ENCODE data around the gene TTLL9.

The TTLL9 gene

DNA sequence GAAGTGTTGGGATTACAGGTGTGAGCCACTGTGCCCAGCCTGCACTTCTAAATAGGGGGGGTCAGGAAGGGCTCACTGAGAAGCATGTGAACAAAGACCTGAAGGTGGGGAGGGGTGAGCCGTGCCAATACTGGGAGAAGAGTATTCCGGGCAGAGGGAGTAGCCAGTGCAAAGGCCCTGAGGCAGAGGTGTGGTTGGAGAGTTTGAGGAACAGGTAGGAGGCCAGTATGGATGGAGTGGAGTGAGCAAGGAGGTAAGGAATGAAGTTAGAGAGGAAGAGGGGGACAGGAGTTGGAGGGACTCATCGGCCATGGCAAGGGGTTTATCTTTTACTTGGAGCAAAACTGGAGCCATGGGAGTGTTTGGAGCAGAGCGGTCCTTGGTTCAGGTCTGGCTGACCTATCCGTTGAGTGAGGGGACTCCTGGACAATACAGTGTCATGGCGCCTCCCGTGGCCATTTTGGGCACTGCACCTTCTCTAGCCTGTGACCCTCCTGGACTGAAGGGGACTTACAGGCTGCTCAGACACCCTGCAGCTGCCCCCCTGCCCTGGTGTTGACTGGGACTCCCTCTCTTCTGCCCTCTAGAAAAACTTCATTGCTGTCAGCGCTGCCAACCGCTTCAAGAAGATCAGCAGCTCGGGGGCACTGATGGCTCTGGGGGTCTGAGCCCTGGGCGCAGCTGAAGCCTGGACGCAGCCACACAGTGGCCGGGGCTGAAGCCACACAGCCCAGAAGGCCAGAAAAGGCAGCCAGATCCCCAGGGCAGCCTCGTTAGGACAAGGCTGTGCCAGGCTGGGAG is 37.1 kb upstream of the TTLL9 start:
- Mint-ChIP-seq H3K4me3 (no peak overlapping the region), H3K4me1 (peaks cover 20% of the 10 kb centered on the region), H3K36me3 (no peaks in the 10 kb centered on the region), H3K27ac (no peak overlapping the region), H3K9me3 (no peaks in the 10 kb centered on the region), H3K27me3 (peaks cover 9% of the 10 kb centered on the region)
- ATAC-seq, result no peak

DNA sequence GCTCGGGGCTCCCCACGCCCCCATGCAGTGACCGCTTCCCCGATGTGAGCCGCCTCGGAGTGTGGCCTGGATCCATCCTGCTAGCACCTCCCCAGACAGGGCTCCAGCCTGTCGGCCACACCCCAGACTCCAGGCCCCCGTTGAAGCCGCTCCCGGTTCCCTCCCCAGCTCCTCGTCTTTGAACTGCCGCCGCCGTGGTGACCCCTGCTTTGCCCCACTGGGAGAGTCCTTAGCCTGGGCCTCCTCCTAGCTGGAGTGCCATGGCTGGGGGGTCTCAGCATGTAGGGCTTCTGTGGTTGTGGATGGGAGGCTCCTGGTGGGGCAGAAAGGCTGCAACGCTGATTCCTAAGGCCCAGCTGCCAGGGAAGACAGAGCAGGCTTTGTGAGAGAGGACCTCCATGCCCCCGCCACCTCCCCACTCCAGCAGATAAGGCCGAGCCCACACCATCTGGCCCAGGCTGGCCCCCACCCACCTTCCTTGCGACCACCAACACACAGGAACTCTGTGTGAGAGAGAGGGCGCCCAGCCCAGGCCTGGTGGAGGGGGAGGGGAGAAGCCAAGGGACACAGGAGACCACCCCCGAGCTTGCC is 36.4 kb upstream of the TTLL9 start:
- no peak for ATAC-seq
- H3K27ac Mint-ChIP-seq, result no peak overlapping the region

DNA sequence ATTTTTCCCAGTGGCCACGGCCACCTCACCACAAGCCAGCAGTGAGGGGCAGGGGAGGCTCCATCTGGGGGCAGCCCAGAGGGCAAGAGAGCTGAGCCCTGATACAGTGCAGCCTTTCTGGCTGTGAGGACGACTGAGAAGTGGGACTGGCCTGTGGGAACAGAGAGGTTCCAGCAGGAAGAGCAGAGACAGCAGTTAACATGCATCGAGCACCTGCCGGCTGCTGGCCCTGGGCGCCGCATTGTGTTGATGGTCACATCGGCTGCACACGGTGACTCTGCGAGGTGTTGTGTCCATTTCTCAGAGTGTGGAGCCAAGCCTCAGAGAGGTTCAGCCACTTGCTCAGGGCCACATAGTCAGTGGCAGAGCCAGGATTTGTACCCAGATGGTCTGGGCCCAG is 34.9 kb upstream of the TTLL9 start:
- no peak overlapping the region for H3K27ac Mint-ChIP-seq
- H3K36me3 Mint-ChIP-seq, result no peaks in the 10 kb centered on the region
- H3K4me1 Mint-ChIP-seq, result peaks cover 13% of the 10 kb centered on the region
- ATAC-seq, result peak; percentile 4
- no peak overlapping the region for H3K4me3 Mint-ChIP-seq
- no peaks in the 10 kb centered on the region for H3K9me3 Mint-ChIP-seq
- peaks cover 9% of the 10 kb centered on the region for H3K27me3 Mint-ChIP-seq

More for the DNA sequence above, 36.4 kb upstream of the TTLL9 start:
- H3K9me3 Mint-ChIP-seq, result no peaks in the 10 kb centered on the region
- H3K27me3 Mint-ChIP-seq, result peaks cover 9% of the 10 kb centered on the region
- peaks cover 20% of the 10 kb centered on the region for H3K4me1 Mint-ChIP-seq
- no peak overlapping the region for H3K4me3 Mint-ChIP-seq
- H3K36me3 Mint-ChIP-seq, result no peaks in the 10 kb centered on the region

- H3K9me3 Mint-ChIP-seq, result no peaks in the 10 kb centered on the region
- H3K27me3 Mint-ChIP-seq, result peaks cover 9% of the 10 kb centered on the region
- H3K4me3 Mint-ChIP-seq, result no peak overlapping the region
- peaks cover 13% of the 10 kb centered on the region for H3K4me1 Mint-ChIP-seq
- H3K27ac Mint-ChIP-seq, result no peak overlapping the region
- peak; percentile 78 for ATAC-seq
- H3K36me3 Mint-ChIP-seq, result no peaks in the 10 kb centered on the region
These were observed 34.2 kb upstream of the TTLL9 start for GRCh38 chr20:31835977-31836852.

GRCh38 chr20:31836853-31837608 is 33.4 kb upstream of the TTLL9 start:
- H3K9me3 Mint-ChIP-seq, result no peaks in the 10 kb centered on the region
- peaks cover 9% of the 10 kb centered on the region for H3K27me3 Mint-ChIP-seq
- ATAC-seq, result no peak
- H3K36me3 Mint-ChIP-seq, result no peaks in the 10 kb centered on the region
- H3K27ac Mint-ChIP-seq, result no peak overlapping the region
- H3K4me1 Mint-ChIP-seq, result peaks cover 13% of the 10 kb centered on the region
- H3K4me3 Mint-ChIP-seq, result no peak overlapping the region

DNA sequence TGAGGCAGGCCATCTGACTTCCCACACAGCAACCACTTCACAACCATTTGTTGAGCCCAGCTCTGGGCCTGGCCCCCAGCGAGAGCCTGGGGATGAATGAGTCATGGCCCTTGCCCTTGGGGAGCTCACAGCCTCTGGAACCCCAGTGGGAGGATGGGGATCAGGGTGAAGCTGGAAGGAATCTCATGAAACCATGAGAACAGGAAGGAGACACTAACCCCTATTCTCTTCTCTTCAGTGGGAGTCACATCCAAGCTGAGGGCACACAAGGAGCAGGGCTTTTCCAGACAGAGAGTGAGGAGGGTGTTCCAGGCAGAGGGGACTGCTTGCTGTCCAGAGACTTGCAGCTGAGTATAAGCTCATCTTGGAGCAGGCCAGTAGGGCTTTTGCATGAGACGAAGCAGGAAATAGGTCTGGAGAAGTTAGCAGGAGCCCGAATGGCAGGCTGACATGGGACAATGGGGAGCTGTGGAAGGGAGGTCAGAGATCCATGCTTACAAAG is 32.5 kb upstream of the TTLL9 start:
- Mint-ChIP-seq H3K36me3 (no peaks in the 10 kb centered on the region), H3K4me1 (peaks cover 19% of the 10 kb centered on the region), H3K27ac (no peak overlapping the region), H3K4me3 (no peak overlapping the region), H3K9me3 (no peaks in the 10 kb centered on the region), H3K27me3 (peaks cover 6% of the 10 kb centered on the region)
- ATAC-seq, result no peak

DNA sequence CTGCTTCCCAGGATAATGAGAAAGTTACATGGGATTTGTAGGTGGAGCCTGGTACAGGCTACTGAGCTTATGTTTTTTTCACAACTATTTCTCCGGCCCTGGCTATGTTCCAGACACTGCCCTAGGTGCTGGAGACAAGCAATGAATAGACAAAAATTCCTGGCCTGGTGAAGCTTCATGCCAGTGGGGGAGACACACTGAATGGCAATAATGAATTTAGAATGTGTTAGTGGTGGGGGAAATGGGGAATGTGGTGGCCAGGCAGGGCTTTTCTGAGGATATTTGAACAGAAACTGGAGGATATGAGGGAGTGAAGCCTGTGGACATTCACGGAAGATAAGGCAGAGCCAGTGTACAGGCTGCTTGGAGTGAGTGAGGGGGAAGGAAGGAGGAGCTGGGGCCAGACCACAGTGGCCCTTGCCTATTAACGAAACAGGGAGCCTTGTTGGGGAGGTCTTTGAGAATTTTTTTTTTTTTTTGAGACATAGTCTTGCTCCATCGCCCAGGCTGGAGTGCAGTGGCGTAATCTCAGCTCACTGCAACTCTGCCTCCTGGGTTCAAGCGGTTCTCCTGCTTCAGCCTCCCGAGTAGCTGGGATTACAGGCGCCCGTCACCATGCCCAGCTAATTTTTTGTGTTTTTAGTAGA is 31.7 kb upstream of the TTLL9 start:
- no peak overlapping the region for H3K27ac Mint-ChIP-seq
- H3K4me1 Mint-ChIP-seq, result peaks cover 20% of the 10 kb centered on the region
- H3K4me3 Mint-ChIP-seq, result no peak overlapping the region
- no peaks in the 10 kb centered on the region for H3K36me3 Mint-ChIP-seq
- H3K27me3 Mint-ChIP-seq, result no peaks in the 10 kb centered on the region
- no peak for ATAC-seq
- no peaks in the 10 kb centered on the region for H3K9me3 Mint-ChIP-seq

DNA sequence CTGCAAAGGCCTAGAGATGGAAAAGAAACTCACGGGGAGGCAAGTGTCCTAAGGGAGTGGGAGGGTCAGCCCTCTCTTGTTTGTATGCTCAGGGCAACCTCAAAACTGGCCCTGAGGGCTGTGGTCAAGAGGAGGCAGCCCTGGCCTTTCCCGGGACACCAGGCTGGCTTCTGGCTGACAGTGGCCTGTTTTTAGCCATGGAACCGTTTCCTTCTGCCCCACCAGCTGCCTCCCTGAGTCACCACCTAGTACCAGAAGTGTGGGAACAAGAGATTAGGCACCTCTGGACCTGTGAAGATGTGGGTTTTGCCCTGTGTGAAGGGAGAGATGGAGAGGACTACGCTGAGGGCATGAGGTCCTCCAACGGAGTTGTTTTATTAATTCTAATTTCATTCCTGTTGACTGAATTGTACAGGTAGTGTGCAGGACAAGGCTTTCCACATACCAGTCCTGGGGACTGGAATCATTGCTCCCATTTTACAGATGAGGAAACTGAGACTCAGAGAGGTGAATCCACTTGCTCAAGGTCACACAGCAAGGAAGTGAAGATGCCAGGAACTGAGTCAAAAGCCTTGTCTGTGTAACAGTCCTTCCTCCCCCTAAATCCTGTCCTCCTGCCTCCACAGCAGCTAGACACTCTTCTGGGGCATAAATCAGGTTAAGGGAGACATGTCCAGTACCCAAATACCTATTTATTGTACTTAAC is 30.5 kb upstream of the TTLL9 start:
- Mint-ChIP-seq H3K27me3 (no peaks in the 10 kb centered on the region), H3K4me3 (no peak overlapping the region), H3K27ac (no peak overlapping the region), H3K36me3 (no peaks in the 10 kb centered on the region), H3K4me1 (peaks cover 20% of the 10 kb centered on the region), H3K9me3 (no peaks in the 10 kb centered on the region)
- ATAC-seq, result no peak

GRCh38 chr20:31840906-31841816 is 29.3 kb upstream of the TTLL9 start:
- ATAC-seq, result no peak
- H3K4me1 Mint-ChIP-seq, result peaks cover 11% of the 10 kb centered on the region

GRCh38 chr20:31841928-31842327 is 28.5 kb upstream of the TTLL9 start:
- no peaks in the 10 kb centered on the region for H3K27me3 Mint-ChIP-seq
- ATAC-seq, result no peak
- H3K27ac Mint-ChIP-seq, result no peak overlapping the region
- H3K4me3 Mint-ChIP-seq, result no peak overlapping the region
- H3K4me1 Mint-ChIP-seq, result peaks cover 7% of the 10 kb centered on the region
- no peaks in the 10 kb centered on the region for H3K9me3 Mint-ChIP-seq
- no peaks in the 10 kb centered on the region for H3K36me3 Mint-ChIP-seq

More at GRCh38 chr20:31840906-31841816, 29.3 kb upstream of the TTLL9 start:
- no peaks in the 10 kb centered on the region for H3K27me3 Mint-ChIP-seq
- no peaks in the 10 kb centered on the region for H3K9me3 Mint-ChIP-seq
- no peak overlapping the region for H3K27ac Mint-ChIP-seq
- no peak overlapping the region for H3K4me3 Mint-ChIP-seq
- no peaks in the 10 kb centered on the region for H3K36me3 Mint-ChIP-seq

DNA sequence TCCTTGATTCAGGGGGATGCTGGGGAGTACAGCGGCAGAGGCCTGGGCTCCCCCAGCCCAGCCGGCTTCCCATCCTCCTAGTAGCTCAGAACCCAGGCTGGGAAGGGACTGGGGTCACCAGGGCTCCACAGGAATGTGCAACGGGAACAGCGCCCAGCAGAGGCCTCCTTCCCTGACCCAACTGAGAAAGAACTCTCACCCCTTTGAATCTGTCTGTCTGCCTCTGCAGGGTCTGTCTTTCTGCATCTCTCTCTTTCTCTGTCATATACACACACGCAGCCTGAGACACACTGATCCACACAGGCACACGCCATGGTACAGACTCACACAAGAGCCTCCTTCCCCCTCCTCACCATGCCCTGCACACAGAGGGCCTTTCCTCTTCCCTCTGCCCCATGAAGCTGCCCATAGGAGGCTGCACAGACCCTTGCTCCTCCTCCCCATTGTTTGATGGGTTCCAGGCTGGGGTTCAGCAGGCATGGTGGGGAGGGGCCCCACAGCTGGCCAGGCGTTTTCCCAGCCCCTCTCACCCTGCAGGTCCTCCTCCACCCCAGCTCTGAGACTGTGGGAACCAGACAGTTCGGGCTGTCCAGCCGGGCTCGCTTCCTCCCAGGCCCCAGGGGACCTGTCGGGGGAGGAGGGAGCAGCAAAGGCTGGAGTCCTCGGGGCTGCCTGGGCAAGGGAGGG is 27.8 kb upstream of the TTLL9 start:
- no peak for ATAC-seq
- Mint-ChIP-seq H3K9me3 (no peaks in the 10 kb centered on the region), H3K4me1 (peaks cover 7% of the 10 kb centered on the region), H3K27ac (no peak overlapping the region), H3K36me3 (no peaks in the 10 kb centered on the region), H3K4me3 (no peak overlapping the region), H3K27me3 (no peaks in the 10 kb centered on the region)

DNA sequence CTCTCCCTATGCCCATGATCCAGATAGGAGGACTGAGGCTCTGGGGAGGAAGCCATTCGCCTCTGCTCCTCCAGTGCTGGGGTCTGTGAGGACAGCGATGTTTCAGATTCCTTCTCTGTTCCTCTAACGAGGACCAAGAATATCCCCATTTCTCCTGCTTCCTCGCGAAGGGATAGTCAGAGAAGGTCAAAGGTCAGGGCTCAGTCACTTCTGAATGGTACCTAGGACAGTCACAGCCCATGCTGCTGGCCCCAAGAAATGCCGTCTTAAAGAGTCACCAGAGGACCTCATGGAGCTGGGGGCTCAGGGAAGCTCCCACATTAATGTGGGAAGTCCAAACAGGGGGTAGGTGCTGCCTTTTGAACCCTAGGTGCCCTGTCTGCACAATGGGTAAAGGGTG is 27.1 kb upstream of the TTLL9 start:
- H3K9me3 Mint-ChIP-seq, result no peaks in the 10 kb centered on the region
- H3K36me3 Mint-ChIP-seq, result no peaks in the 10 kb centered on the region
- H3K4me3 Mint-ChIP-seq, result no peak overlapping the region
- peaks cover under 1% of the 10 kb centered on the region for H3K27me3 Mint-ChIP-seq
- peaks cover 7% of the 10 kb centered on the region for H3K4me1 Mint-ChIP-seq
- no peak for ATAC-seq
- no peak overlapping the region for H3K27ac Mint-ChIP-seq

GRCh38 chr20:31843881-31844280 is 26.6 kb upstream of the TTLL9 start:
- H3K27me3 Mint-ChIP-seq, result peaks cover 6% of the 10 kb centered on the region
- H3K4me3 Mint-ChIP-seq, result no peak overlapping the region
- peaks cover 7% of the 10 kb centered on the region for H3K4me1 Mint-ChIP-seq
- no peak overlapping the region for H3K27ac Mint-ChIP-seq
- ATAC-seq, result no peak
- no peaks in the 10 kb centered on the region for H3K36me3 Mint-ChIP-seq
- H3K9me3 Mint-ChIP-seq, result no peaks in the 10 kb centered on the region
